Measurements from ENCODE around the gene CIDEA. TPM values are rescaled to one million over a fixed set of nuclear protein-coding genes. Genes with fewer than 3 reads are reported as not detected.

CIDEA gene
- total and polyA plus RNA-seq, 7 donors, result 0.38 to 2.7 (median 0.72) TPM; not detected in 3

DNA sequence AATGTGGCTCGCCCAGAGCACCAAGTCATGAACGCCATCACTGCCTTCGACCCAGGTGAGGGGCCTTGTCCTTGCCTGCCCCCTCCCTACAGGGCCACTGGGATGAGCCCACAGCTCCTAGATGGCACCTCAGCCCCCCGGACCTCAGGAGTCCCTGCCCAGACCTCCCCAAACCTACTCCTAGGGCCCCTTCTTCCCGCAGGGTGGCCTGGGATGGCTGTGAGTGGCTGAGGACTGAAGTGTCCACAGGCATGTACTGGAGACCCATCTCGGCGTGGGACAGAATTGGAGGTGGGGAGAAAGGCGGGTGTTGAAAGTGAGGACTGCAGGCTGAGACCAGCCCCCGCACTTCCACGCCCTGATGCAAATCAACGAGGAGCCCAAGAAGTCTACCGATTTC lies 51.0 kb downstream of the CIDEA start:
- Histone ChIP-seq H3K27me3 (ENCODE audit: insufficient read depth in 3 of 3, low read length in 2 of 3) (peaks cover 0 to 41% (median 5%) of the 10 kb centered on the region in 3 donors), H3K4me3 (no peak overlapping the region), H3K36me3 (ENCODE audit: insufficient read depth in 1 of 2, low read depth in 1 of 2) (no peaks in the 10 kb centered on the region), H3K27ac (no peak overlapping the region), H3K4me1 (no peaks in the 10 kb centered on the region), H3K9me3 (no peaks in the 10 kb centered on the region)
- ATAC-seq, result no peak
- no peak for DNase-seq
- TF ChIP-seq, protein P1, sequence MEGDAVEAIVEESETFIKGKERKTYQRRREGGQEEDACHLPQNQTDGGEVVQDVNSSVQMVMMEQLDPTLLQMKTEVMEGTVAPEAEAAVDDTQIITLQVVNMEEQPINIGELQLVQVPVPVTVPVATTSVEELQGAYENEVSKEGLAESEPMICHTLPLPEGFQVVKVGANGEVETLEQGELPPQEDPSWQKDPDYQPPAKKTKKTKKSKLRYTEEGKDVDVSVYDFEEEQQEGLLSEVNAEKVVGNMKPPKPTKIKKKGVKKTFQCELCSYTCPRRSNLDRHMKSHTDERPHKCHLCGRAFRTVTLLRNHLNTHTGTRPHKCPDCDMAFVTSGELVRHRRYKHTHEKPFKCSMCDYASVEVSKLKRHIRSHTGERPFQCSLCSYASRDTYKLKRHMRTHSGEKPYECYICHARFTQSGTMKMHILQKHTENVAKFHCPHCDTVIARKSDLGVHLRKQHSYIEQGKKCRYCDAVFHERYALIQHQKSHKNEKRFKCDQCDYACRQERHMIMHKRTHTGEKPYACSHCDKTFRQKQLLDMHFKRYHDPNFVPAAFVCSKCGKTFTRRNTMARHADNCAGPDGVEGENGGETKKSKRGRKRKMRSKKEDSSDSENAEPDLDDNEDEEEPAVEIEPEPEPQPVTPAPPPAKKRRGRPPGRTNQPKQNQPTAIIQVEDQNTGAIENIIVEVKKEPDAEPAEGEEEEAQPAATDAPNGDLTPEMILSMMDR (IDR thresholded peaks at IDR 0.05), result no peak
- intact Hi-C loops (cut with DNase I), result no loop called here
- 91 to 93% (median 91%) methylated on average over 12 of the region's 12 CpGs for WGBS, 3 donors

DNA sequence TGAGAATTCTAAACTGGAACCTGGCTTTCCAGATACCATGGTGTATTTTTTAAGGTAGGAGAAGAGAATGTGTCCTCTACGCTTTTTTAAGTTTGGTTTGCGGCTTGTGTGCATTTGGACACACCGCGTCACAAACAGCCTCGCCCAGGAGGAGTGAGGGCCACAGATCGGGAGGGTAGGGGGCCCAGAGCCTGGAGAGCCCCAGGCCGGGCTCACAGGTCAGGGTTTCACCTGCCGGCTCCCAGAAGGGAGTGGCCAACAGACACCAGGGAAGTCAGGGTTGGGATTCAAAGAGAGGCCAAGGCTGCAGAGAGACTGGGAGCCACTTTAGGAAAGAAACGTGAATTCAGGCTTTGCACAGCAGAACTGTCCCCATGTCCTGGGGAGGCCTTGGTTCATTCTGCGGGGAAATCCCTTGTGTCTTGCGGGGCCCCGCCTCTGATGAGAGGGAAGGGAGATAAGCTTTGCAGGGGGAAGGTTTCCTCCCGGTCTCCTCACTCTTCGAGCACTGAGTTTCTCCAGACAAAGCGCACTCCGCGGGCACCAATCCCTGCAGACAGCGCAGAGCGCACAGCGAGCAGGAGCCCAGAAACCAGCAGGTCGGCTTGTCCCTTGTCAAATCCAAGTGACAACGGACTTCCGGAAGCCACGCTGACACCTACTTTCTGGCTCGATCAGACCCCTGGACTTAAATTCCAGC lies 51.9 kb downstream of the CIDEA start:
- Histone ChIP-seq H3K27me3 (ENCODE audit: insufficient read depth in 3 of 3, low read length in 2 of 3) (peaks cover 0 to 41% (median 5%) of the 10 kb centered on the region in 3 donors), H3K9me3 (no peaks in the 10 kb centered on the region), H3K4me3 (no peak overlapping the region), H3K27ac (no peak overlapping the region), H3K4me1 (no peaks in the 10 kb centered on the region), H3K36me3 (ENCODE audit: insufficient read depth in 1 of 2, low read depth in 1 of 2) (no peaks in the 10 kb centered on the region)
- DNase-seq, result no peak
- no peak for ATAC-seq
- TF ChIP-seq, protein P1 (IDR thresholded peaks at IDR 0.05), result no peak
- intact Hi-C loops (cut with DNase I), result no loop called here
- WGBS, 3 donors, result 91 to 94% (median 92%) methylated on average over 25 of the region's 25 CpGs

DNA sequence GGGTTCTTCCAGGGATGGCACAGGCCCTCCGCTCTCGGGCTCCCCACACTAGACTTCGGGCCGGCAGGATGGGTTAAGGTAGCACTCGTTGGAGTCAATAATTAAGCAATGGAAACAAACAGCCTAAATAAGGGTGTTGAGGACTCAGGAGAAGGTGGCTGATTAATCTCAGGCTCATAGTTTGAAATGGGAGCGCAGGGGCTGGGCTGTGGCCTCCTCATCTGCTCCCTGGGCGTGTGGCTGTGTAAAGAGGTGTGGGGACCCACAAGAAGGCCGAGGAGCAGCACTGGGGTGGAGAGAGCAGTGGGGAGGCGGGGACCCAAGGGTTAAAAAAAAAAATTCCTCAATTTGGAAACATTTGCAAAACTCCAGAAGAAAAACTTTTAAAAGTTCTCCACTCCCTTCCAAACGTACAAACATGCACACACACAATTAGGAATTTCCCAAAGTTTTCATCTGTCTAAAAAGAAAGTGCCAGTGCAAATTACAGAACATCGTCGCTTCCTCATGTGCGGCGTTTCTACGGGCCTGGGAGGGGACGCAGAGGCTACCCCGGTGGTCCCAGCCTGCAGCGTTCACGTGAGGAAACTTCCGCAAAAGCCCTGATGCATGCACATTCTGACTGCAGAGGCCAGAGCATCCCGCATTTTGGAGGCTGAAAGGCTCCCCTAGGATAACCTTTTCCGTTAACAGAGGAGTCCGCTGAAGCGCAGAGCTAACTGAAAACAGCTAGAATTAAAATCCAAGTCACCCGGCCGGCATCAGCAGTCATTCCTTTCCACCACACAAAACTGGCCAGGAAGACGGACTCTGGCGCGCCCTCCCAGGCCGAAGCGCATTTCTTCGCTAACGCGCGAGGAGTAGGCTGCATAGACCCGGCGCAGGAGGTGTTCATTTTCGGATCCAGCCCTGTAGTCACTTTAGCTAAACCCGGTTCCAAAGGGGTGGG lies 52.9 kb downstream of the CIDEA start:
- Histone ChIP-seq H3K4me1 (no peaks in the 10 kb centered on the region), H3K27ac (peak overlapping the region; percentile 86), H3K9me3 (peaks cover 2% of the 10 kb centered on the region), H3K27me3 (ENCODE audit: insufficient read depth in 3 of 3, low read length in 2 of 3) (peaks cover 0 to 41% (median 5%) of the 10 kb centered on the region in 3 donors), H3K36me3 (ENCODE audit: insufficient read depth in 1 of 2, low read depth in 1 of 2) (peaks cover 0 to 6% of the 10 kb centered on the region in 2 donors), H3K4me3 (peak overlapping the region; percentile 73)
- ATAC-seq (peak; percentile 17 to 54 (median 24)), DNase-seq (peak; percentile 56 to 72)
- WGBS, 3 donors, result 25 to 35% (median 28%) methylated on average over 39 of the region's 39 CpGs
- intact Hi-C loops (cut with DNase I), result no loop called here
- TF ChIP-seq, protein P1 (IDR thresholded peaks at IDR 0.05), result no peak

DNA sequence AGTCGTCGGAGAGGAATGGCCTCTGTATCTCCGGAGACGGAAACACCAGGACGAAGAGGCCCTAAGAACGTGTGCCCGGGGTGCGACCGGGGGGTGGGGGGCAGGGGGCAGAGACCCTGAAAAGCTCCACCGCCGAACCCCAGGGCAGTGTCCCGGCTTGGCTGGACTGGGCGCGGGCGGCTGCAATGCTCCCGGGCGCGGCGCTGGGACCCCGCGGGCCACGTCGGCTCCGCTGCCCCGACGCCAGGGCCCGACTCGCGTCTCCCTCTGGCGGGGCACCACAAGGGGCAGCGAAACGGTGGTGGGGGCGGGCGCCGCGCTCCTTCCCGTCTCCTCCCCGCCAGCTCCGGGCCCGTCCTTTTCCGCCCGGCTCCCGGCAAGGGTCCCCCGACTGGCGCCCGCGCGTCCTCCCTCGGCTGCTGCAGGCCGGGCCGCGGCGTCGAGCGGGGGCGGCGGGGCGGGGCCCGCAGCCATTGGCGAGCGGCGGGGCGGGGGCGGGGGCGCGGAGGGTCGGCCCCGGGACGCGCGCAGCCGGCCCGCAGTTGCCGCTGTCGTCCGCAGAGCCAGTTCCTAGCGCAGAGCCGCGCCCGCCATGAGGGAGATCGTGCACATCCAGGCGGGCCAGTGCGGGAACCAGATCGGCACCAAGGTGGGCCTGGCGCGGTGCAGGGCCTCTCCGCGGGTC lies 53.7 kb downstream of the CIDEA start, which contains the start of gene TUBB6:
TUBB6 (plus strand) TSS at position 541 of the 685 bp plus-strand sequence; CDS start at position 593, 52 bp downstream.
- Histone ChIP-seq H3K4me1 (no peaks in the 10 kb centered on the region), H3K27me3 (ENCODE audit: insufficient read depth in 3 of 3, low read length in 2 of 3) (peaks cover 0 to 41% (median 5%) of the 10 kb centered on the region in 3 donors), H3K27ac (peak within 1 kb of the TSS; percentile 86), H3K9me3 (peaks cover 7% of the 10 kb centered on the region), H3K4me3 (peak within 1 kb of the TSS; percentile 73), H3K36me3 (ENCODE audit: insufficient read depth in 1 of 2, low read depth in 1 of 2) (peaks cover 0 to 12% of the 10 kb centered on the region in 2 donors)
- peak; percentile 45 to 62 (median 57) for ATAC-seq
- TF ChIP-seq, protein P1 (IDR thresholded peaks at IDR 0.05), result no peak
- DNase-seq, result peak; percentile 83 to 84
- intact Hi-C loops (cut with DNase I), result no loop called here
- WGBS, 3 donors, result 1% methylated on average over 64 to 85 of the region's 88 CpGs

Measured in psoas muscle (tissue), 8 donors.